UCSD-AML1 (cell line): ENCODE data around the gene WIZ.
"Not testable (repeated sequence)": the region's sequence is repeated elsewhere in the genome, so short reads cannot be mapped to it uniquely, and the experiment has no call there.

Experiments used
- DNase-seq: peaks from one replicate; lab custom pipeline; 2025; ENCODE audit not compliant: unreplicated experiment; lab: John Stamatoyannopoulos, UW

Gene WIZ

GRCh38 chr19:15417699-15418098, 32.1 kb downstream of the WIZ start:
- DNase-seq = no peak

GRCh38 chr19:15412832-15413231, 36.9 kb downstream of the WIZ start:
- no peak for DNase-seq

DNA sequence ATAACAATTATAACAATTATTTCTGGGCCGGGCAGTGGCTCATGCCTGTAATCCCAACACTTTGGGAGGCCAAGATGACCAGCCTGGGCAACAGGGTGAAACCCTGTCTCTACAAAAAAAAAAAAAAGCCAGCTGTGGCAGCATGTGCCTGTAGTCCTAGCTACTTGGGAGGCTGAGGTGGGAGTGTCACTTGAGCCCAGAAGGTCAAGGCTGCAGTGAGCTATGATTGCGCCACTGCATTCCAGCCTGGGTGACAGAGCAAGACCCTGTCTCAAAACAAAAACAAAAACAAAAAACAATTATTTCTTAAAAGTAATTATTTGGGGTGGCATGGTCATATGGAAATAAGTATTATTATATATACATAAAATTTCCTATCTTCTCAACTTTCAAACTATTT, 38.4 kb downstream of the WIZ start:
- DNase-seq = not testable (repeated sequence)

- DNase-seq = no peak
Observed at GRCh38 chr19:15404780-15405211, 45.0 kb downstream of the WIZ start.

DNA sequence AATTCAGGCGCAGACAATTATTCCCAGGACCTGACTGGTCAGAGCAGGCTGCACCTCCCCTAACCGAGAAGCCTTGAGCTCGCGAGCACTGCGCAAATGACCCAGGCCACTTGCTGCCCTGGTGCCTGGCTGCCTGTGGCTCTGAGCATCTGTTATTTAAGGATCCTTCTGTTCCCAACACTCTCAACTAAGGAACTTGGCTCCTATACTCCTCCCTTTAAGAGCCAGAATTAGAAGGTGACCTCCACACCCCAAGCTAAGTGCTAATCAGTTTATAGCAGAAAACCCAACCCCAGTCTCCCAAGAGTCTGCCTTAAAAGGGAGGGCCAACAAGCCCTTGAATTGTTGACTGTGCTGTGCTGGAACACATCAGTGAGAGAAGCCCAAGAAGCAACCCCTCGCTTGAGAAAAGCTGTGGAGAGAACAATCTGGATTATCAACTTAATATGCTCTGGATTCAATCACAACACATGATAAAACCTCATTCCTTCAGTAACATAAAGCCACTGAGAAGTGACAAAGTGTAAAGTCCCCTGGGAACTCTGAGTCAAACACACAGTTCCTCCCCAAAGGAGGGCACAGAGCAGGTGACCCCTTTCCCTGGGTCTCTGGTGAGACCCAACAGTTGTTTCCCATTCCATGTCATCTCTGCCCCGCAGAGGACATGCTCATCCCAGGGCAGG, 45.5 kb downstream of the WIZ start:
- DNase-seq = no peak

DNA sequence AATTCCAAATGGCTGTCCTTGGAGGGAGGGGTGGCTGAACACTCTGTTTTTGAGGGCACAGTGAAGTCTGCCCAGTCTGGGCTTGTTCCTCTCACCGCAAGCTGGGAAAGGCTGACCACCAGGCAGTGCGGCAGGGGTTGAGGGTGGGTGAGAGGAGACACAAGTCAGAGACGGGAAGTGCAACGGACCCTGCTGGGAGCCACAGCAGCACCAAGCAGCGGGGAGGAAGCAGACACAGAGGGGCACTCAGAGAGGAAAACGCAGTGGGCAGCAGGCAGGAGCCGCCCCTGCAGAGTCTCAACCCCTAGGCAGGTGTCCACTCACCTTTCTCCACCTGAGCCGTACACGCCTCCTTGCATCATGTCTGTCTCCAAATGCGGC, 46.6 kb downstream of the WIZ start:
- DNase-seq = no peak

- no peak for DNase-seq
Observed at GRCh38 chr19:15402411-15403150, 47.2 kb downstream of the WIZ start.

DNA sequence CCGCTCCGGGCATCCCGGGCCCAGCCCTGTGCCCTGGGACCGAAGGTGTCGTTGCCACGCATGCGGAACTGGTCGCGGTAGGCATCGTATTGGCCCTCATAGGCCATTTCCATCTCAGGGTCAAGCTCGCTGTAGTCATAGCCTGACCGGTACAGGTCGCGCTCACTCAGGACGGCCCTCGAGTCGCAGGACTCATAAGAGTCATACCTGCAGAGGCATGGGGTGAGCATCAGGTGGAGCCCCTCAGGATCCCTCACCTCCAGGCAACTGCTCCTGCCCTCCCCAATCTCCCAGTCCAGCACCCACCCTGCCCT, 48.4 kb downstream of the WIZ start:
- DNase-seq = no peak

DNA sequence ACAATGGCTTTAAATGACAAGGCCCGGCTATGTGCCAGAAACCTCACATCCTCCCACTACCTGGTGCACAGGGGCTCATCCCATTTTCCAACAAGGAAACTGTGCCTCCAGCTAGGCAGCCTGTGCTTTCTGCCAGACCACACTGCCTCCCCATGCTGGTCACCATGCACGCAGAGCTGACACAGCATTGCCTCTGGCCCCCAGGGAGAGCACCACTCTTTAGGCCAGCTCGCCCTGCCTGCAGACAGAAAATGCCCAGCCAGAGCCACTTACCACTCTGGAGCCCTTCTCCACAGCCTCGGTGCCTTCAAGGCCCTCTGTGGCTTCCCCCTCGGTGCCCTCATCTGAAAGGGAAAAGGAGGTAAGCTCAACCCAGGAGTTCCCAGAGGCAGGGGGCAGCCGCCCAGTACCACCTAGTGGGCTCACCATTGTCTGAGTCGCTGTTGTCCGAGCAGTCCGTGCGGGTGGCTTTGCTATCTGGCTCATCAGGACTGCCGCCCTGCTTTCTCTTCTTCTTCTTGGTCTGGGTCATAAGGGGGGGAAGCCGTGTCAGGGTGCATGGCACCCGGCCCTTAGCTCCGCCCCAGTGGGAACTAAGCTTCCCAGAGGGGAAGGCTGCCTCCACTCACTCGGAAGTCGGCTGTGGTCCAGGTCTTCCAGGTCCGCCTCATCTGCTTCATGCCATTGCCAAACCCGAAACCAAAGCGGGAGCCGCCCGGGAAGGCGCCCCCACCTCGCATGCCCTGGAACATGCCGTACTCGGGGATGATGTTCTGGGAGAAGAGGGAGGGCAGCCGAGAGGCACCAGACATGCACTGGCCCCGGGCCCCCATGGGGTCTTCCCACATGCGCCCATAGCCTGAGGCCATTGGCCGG, 49.0 kb downstream of the WIZ start:
- no peak for DNase-seq

DNA sequence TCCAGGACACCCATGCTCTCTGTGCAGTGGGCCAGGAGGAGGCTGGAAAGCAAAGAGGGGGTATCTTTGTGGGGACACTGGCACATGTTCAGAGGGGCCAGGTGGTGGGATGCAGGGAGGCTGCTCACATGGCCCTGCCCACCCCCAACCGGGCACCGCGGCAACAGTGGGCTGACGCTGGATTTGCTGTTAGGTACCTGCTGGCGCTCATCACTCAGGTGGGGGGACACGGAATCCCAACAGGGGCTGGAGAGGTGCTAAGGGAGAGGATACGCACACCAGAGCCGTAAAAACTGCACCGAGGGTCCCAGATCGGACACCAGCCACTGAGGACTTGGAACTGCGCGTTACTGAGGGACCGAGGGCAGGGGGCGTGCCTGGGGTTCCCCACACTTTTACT, 50.1 kb downstream of the WIZ start:
- DNase-seq = no peak

DNA sequence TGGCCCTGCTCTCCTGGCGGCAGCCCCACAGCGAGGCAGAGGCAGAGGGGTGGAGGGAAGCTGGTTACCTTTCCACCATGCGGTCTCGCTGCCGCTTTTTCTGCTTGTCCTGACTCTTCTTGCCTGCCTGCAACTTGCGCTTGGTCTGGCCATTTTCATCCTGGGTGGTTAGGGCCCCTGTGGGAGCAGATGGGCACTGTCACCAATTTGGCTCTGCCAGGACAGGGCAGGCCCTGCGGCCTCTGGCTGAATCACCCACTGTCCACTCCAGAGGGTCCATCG, 50.6 kb downstream of the WIZ start:
- no peak for DNase-seq

DNA sequence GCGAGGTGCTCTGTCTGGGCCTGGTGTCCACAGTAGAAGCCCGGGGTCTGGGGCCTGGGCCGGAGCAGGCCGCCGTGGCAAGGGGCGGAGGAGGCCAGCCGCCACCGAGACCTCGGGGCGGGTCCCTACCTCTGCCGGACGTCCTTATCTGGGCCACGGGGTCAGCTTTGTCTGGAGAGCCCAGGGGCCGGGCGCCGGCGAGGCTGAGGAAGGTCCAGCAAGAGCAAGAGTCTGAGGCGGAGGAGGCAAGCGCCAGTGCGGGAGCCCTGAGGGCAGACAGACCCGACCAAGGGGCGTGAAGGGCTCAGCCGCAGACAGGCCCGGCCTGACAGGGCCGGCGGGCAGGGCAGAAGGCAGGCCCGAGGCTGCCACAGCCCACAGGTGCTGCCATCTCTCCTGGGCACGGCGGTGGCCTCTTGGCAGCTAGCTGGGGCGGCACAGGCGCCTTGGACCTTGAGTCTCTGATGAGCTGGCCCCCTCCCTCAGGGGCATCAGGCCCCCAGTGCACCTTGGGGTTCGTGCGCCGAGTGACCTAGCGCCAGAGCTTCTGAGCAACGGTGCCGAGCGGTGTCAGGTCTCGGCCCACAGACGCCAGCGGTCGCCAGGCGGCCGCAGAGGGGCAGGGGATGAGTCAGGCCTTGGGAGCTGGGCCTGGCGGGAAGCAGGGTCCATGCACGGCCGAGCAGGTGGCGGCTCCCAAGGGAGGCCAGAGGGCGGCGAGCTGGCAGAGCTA, 51.1 kb downstream of the WIZ start:
- no peak for DNase-seq

DNA sequence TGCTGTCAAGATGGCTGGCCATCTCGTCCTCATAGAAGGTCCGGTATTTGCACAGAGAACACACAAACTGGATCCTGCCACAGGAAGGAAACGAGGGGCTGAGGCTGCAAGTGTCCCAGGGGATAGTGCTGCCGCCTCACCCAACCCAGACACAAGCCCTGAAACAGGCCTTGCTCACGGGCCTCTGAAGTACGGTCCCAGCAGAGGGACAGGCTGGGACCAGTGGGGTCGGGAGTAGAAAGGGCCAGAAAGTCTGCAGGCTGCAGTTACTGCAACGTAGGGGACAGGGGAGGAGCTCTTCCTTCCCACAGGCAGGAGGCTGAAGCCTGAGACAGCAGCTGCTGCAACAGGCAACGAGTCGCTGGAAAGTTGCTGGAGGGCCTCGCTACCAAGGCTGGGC, 52.0 kb downstream of the WIZ start:
- DNase-seq = no peak

DNA sequence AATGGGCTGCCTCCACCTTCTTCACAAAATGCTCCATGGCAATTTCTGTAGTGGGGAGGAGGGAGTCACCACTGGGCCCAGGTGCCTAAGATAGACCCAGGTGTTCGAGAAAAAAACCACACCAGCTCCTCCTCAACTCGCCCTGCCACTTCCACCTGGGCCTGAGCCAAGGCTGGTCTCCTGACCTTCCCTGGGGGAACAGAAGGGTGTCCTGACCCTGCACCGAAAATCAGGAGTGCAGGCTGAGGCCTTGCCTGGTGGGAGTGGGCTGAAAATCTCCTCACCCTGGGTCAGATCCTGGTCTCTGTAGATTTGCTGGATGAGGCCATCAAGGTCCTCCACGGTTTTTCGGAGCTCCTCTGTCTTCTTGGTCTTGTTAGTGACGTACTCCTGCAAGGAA, 52.5 kb downstream of the WIZ start:
- DNase-seq = no peak

DNA sequence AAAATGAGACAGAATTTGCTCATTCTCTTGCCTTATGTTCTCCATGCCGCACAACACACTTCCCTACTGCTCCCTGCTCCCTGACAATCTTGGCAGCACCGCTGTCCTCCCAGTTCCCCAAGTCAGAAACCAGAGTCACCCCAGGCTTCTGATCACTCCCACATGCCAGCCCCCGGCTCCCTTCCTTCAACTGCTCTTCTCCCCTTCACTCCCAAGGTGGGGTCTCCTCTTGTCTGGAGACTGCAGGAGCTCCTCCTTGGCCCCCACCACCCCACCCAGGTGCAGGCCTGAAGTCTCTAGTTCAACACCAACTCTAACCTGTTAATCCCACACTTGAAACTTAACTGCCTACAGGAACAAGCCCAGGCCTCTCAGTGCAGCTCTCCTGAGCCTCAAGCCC, 53.3 kb downstream of the WIZ start:
- DNase-seq = no peak

GRCh38 chr19:15395251-15395650, 54.5 kb downstream of the WIZ start:
- not testable (repeated sequence) for DNase-seq

DNA sequence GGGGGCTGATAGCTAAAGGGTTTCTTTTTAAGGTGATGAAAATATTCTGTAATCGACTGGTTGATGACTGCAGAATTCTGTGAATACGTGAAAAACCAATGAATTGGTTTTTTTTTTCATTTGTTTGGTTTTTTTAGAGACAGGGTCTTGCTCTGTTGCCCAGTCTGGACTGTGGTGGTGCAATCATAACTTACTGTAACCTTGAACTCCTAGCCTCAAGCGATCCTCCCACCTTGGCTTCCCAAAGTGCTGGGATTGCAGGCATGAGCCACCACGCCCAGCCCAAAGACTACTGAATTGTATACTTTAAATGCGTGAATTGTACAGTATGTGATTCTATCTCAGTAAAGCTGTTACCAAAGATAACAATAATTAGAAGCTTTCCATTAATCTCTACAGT, 55.3 kb downstream of the WIZ start:
- DNase-seq = no peak

- DNase-seq = no peak
Observed at GRCh38 chr19:15393963-15394362, 55.8 kb downstream of the WIZ start.

- DNase-seq = no peak
Observed at GRCh38 chr19:15390814-15391213, 58.9 kb downstream of the WIZ start.

DNA sequence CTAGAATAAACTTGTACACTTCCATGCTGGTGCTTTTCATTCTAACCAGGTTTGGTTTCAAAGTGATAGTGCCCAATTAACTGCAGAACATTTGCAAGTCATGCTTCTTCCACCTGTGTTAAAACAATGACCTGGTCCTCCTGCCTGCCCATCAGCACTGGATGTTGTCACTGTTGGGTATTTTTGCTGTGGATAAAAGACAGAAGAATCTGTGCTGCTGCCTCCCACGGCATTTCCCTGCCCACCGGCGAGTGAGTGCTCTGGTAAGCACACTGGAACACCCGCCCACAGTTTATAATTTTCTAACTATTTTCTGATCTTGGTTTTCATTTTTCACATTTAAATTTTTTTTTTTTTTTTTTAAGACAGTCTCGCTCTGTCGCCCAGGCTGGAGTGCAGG, 67.9 kb downstream of the WIZ start:
- DNase-seq = no peak

DNA sequence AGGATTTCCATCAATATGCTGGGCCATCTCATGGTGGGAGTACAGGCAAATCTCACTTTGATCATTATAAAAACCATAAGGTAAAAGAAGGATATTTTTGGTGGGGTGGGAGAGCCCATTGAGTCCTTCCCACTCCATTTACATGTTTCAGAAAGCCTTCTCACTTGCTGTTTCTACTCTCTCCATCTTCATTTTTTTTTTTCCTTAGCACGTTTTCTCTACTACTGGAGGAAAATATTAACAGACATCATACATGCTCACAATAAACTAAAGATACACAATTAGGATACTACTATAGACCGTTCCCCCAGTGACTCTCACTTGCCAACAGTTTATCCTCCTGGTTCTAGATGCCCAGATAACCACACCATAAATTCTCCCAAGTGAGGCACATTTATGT, 68.3 kb downstream of the WIZ start:
- no peak for DNase-seq
